ENCODE measurements around the gene CABLES2. TPM values are rescaled to one million over a fixed set of nuclear protein-coding genes. Genes with fewer than 3 reads are reported as not detected.

Gene CABLES2
- total RNA-seq, 1 experiment from 2014 or later = 7.5 TPM

GRCh38 chr20:62451156-62451767, 44.2 kb upstream of the CABLES2 start:
- Mint-ChIP-seq H3K27me3 (ENCODE audit: low read depth) (no peaks in the 10 kb centered on the region), H3K36me3 (no peaks in the 10 kb centered on the region), H3K27ac (no peak overlapping the region), H3K4me1 (no peaks in the 10 kb centered on the region), H3K9me3 (no peaks in the 10 kb centered on the region), H3K4me3 (no peak overlapping the region)
- ChIA-PET CTCF (interaction anchor here (0.6 to 2.0 kb wide), 3 partner anchors 37 to 153 kb away, joined by 4 to 9 read pairs (median 6); no protein-coding TSS in a partner anchor), POLR2A (no interaction called here)
- DNase-seq (ENCODE audit: low spot score) = no peak
- no peak for ATAC-seq
- TF ChIP-seq IRF1 (CRISPR knock-in tag; IDR thresholded peaks at IDR 0.05) (no peak), CDX4 (CRISPR knock-in tag; IDR thresholded peaks at IDR 0.05; ENCODE audit: borderline replicate concordance) (no peak), RORB (CRISPR knock-in tag; IDR thresholded peaks at IDR 0.05) (no peak), MLX (CRISPR knock-in tag; IDR thresholded peaks at IDR 0.05) (no peak), JUN (CRISPR knock-in tag; IDR thresholded peaks at IDR 0.05) (no peak), MYBL2 (CRISPR knock-in tag; IDR thresholded peaks at IDR 0.05) (no peak), ATF3 (CRISPR knock-in tag; conservative IDR thresholded peaks at IDR 0.05) (no peak), CREB1 (CRISPR knock-in tag; IDR thresholded peaks at IDR 0.05) (no peak), FOXJ3 (CRISPR knock-in tag; IDR thresholded peaks at IDR 0.05; ENCODE audit: borderline replicate concordance) (no peak), KAT7 (CRISPR knock-in tag; IDR thresholded peaks at IDR 0.05; ENCODE audit: borderline replicate concordance) (no peak), NR2C2 (CRISPR knock-in tag; IDR thresholded peaks at IDR 0.05) (no peak), E2F4 (CRISPR knock-in tag; IDR thresholded peaks at IDR 0.05; ENCODE audit: borderline replicate concordance, low read depth) (no peak), ZNF121 (CRISPR knock-in tag; IDR thresholded peaks at IDR 0.05) (no peak), FOXP4 (CRISPR knock-in tag; IDR thresholded peaks at IDR 0.05) (no peak), ZNF138 (CRISPR knock-in tag; conservative IDR thresholded peaks at IDR 0.05) (no peak), ZSCAN18 (CRISPR knock-in tag; IDR thresholded peaks at IDR 0.05) (no peak)

- POLR2A ChIA-PET = no interaction called here
- CTCF ChIA-PET = interaction anchor here (0.9 to 2.1 kb wide), 7 partner anchors 11 to 148 kb away, joined by 3 to 9 read pairs (median 3); no protein-coding TSS in a partner anchor
- Mint-ChIP-seq H3K4me3 (no peak overlapping the region), H3K9me3 (no peaks in the 10 kb centered on the region), H3K4me1 (no peaks in the 10 kb centered on the region), H3K27ac (no peak overlapping the region), H3K36me3 (no peaks in the 10 kb centered on the region), H3K27me3 (ENCODE audit: low read depth) (no peaks in the 10 kb centered on the region)
- DNase-seq (ENCODE audit: low spot score) (no peak), ATAC-seq (no peak)
- TF ChIP-seq EMX1 (CRISPR knock-in tag; IDR thresholded peaks at IDR 0.05) = no peak
- no peak for TF ChIP-seq FOXK1 (CRISPR knock-in tag; IDR thresholded peaks at IDR 0.05)
- TF ChIP-seq IRF1 (CRISPR knock-in tag; IDR thresholded peaks at IDR 0.05) = no peak
- TF ChIP-seq TEAD4 (CRISPR knock-in tag; IDR thresholded peaks at IDR 0.05) = no peak
- no peak for TF ChIP-seq ATF2 (CRISPR knock-in tag; IDR thresholded peaks at IDR 0.05; ENCODE audit: borderline replicate concordance, low read depth)
- TF ChIP-seq ZNF512 (CRISPR knock-in tag; IDR thresholded peaks at IDR 0.05; ENCODE audit: borderline replicate concordance) = no peak
Measured at GRCh38 chr20:62449951-62450691, 43.0 kb upstream of the CABLES2 start.
